GF-D8 (cell line): ENCODE measurements around the gene KPNA6.
A peak's percentile ranks its signal among the peaks of the same experiment; 100 is the strongest.

Source experiments
- DNase-seq: peaks from one replicate; lab custom pipeline; 2025; lab: John Stamatoyannopoulos, UW

Gene KPNA6

GRCh38 chr1:32219022-32219421, 111.2 kb downstream of the KPNA6 start:
- no peak for DNase-seq

- no peak for DNase-seq
These were observed 113.1 kb downstream of the KPNA6 start for GRCh38 chr1:32220746-32221580.

- no peak for DNase-seq
These were observed 113.7 kb downstream of the KPNA6 start for GRCh38 chr1:32221581-32221979.

GRCh38 chr1:32221980-32222755, 114.3 kb downstream of the KPNA6 start, which contains the start of the genes EIF3I and TMEM234:
Gene EIF3I (plus strand): TSS chr1:32222407. CDS start chr1:32222442, 35 bp downstream.
Gene TMEM234 (minus strand): TSS chr1:32222353. CDS start chr1:32222322, 31 bp downstream.
- peak; percentile 74 for DNase-seq

- DNase-seq, result no peak
These were observed 115.8 kb downstream of the KPNA6 start for GRCh38 chr1:32223683-32224082.

- no peak for DNase-seq
These were observed 116.4 kb downstream of the KPNA6 start for GRCh38 chr1:32224285-32224684.
